GM12875 (cell line): Measurements from ENCODE around the gene TXNL4B.

Source experiments
- H3K4me3 ChIP-seq: one replicate; pipeline ENCODE4 v1.5.1; 2011; ENCODE audit warnings: low read depth, low read length, control low read depth
- TF ChIP-seq, protein P1 (sequence below): IDR thresholded peaks from 2 replicates; pipeline ENCODE4 v1.5.1; 2011; ENCODE audit warnings: low read depth, mild to moderate bottlenecking, control low read depth, inconsistent platforms, low read length, moderate library complexity, borderline replicate concordance; ENCODE audit not compliant: insufficient read depth

The TXNL4B gene

DNA sequence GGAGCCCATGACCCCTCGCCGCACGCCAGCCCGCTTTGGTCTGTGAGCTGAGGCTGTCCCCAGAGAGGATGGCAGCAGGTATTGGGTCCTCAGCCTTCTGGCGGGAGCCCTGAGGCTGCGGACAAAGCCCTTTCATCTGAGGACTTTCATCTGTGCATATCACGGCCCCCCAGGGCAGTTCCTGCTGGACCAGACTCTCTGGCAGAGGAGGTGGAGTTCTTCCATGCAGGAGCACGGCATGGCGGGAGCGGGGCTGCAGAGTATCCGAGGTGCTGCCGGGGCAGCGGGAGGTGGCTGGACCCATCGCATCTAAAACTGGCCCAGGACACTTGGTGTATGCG lies 19.0 kb upstream of the TXNL4B start:
- TF ChIP-seq, protein P1, sequence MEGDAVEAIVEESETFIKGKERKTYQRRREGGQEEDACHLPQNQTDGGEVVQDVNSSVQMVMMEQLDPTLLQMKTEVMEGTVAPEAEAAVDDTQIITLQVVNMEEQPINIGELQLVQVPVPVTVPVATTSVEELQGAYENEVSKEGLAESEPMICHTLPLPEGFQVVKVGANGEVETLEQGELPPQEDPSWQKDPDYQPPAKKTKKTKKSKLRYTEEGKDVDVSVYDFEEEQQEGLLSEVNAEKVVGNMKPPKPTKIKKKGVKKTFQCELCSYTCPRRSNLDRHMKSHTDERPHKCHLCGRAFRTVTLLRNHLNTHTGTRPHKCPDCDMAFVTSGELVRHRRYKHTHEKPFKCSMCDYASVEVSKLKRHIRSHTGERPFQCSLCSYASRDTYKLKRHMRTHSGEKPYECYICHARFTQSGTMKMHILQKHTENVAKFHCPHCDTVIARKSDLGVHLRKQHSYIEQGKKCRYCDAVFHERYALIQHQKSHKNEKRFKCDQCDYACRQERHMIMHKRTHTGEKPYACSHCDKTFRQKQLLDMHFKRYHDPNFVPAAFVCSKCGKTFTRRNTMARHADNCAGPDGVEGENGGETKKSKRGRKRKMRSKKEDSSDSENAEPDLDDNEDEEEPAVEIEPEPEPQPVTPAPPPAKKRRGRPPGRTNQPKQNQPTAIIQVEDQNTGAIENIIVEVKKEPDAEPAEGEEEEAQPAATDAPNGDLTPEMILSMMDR, result no peak
- no peak overlapping the region for H3K4me3 ChIP-seq

GRCh38 chr16:72111657-72112451 lies 18.4 kb upstream of the TXNL4B start:
- TF ChIP-seq, protein P1, result no peak
- no peak overlapping the region for H3K4me3 ChIP-seq

GRCh38 chr16:72110662-72111615 lies 17.5 kb upstream of the TXNL4B start:
- no peak overlapping the region for H3K4me3 ChIP-seq
- TF ChIP-seq, protein P1, result no peak

GRCh38 chr16:72109966-72110530 lies 16.6 kb upstream of the TXNL4B start:
- H3K4me3 ChIP-seq, result no peak overlapping the region
- TF ChIP-seq, protein P1, result no peak

DNA sequence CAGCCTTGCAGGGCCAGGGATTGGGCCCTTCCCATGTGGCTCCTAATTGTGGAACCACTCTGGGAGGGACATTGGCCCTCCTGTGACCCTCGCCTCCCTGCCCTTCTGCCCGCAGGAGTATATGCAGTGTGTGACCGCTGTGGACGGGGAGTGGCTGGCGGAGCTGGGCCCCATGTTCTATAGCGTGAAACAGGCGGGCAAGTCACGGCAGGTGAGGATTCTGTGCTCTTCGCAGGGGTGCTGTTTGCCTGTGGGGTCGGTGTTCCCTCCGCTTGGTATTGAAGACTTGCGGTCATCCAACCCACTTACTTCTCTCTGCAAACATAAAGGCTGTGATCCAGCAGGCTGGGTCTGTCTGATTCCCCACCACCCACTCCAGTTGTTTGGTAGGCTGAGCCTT lies 15.9 kb upstream of the TXNL4B start:
- H3K4me3 ChIP-seq, result no peak overlapping the region
- TF ChIP-seq, protein P1, result no peak

DNA sequence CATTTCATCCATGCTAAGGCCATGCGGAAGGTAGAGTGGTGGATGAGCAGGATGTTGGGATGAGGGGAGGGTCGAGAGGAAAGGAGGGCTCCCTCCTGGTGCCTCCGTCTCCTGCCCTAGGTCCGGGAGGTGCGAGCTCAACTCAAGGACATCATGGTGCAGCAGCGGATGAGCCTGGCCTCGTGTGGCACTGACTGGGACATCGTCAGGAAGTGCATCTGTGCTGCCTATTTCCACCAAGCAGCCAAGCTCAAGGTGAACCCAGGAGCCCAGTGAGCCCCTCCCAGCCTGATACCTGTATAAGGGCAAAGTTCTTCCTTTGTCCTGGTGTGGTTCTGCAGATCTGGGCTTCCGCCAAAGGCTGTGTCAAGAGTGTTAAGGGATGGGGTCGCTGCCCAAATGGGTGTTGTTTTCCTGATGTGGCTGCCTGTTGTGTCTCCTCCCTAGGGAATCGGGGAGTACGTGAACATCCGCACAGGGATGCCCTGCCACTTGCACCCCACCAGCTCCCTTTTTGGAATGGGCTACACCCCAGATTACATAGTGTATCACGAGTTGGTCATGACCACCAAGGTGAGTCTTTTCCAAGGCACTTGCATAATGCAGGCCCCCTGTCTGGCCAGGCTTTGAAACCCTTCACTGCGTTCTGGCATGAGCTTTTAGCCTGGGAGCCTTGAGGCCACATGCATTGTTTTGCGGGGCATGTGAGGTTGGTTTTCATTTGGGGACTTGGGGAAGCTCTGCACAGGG lies 15.1 kb upstream of the TXNL4B start:
- no peak overlapping the region for H3K4me3 ChIP-seq
- TF ChIP-seq, protein P1, result no peak
